Breast epithelium (tissue), 4 donors: ENCODE results near the gene HECTD1. TPM values are rescaled to one million over a fixed set of nuclear protein-coding genes. Genes with fewer than 3 reads are reported as not detected.
"Not testable (repeated sequence)": the region's sequence is repeated elsewhere in the genome, so short reads cannot be mapped to it uniquely, and the experiment has no call there.

Experiments
- DNase-seq, 2 donors: peaks; one replicate each; pipeline ENCODE4 v3.0.0-alpha.2; 2019; ENCODE audit warnings: low spot score in 2 of 2
- H3K27ac ChIP-seq, 2 donors: fragments of 200-600 bp; sonication (generic) in 1 of 2; one replicate each; pipeline ENCODE4 v1.5.1; 2016 to 2019; ENCODE audit warnings: mild to moderate bottlenecking in 1 of 2
- H3K27me3 ChIP-seq, 2 donors: fragments of 200-600 bp; sonication (generic) in 1 of 2; one replicate each; pipeline versions ENCODE4 v1.5.1 to v1.6.0; 2017 to 2019; ENCODE audit warnings: control low read depth in 1 of 2, mild to moderate bottlenecking in 1 of 2
- H3K36me3 ChIP-seq: fragments of 200-600 bp; one replicate; pipeline ENCODE4 v1.5.1; 2019
- H3K4me1 ChIP-seq, 2 donors: fragments of 200-600 bp; sonication (generic); one replicate each; pipeline ENCODE4 v1.5.1; 2016 to 2019; ENCODE audit warnings: control low read depth in 1 of 2
- H3K4me3 ChIP-seq, 3 donors: fragments of 200-600 bp; sonication (generic); 1 replicate in 2 of 3; 2 replicates in 1 of 3; pipeline ENCODE4 v1.5.1; 2016 to 2019; ENCODE audit warnings: mild to moderate bottlenecking in 3 of 3, moderate library complexity in 2 of 3
- H3K9me3 ChIP-seq, 2 donors: fragments of 200-600 bp; sonication (generic) in 1 of 2; one replicate each; pipeline ENCODE4 v1.5.1; 2016 to 2019; ENCODE audit warnings: control low read depth in 1 of 2
- CTCF ChIP-seq, 3 donors: fragments of 450-650 bp; IDR thresholded peaks; one replicate each; pipeline ENCODE4 v1.5.1; 2016 to 2017; ENCODE audit warnings: antibody characterized with exemption in 3 of 3, mild to moderate bottlenecking in 3 of 3, moderate library complexity in 3 of 3
- POLR2A ChIP-seq: fragments of 450-650 bp; IDR thresholded peaks from one replicate; pipeline ENCODE4 v1.6.1; 2016; ENCODE audit warnings: antibody characterized with exemption, mild to moderate bottlenecking, moderate library complexity
- POLR2AphosphoS5 ChIP-seq, 3 donors: sonication (generic); formaldehyde crosslinking; IDR thresholded peaks; one replicate each; pipeline ENCODE4 v1.6.1; 2017; ENCODE audit warnings: antibody characterized with exemption in 3 of 3
- intact Hi-C: fragments of 100-400 bp; cut with DNase I; formaldehyde crosslinking; loops from one replicate; pipeline ENCODE4 v1.15.1; 2023; ENCODE audit warnings: low total_unique reads
- total RNA-seq, 3 donors: library from RNA; depleted of rRNA; stranded (reverse); fragments of >200 nt; gene quantifications; one replicate each; pipeline ENCODE4 v1.1.0, GENCODE V29; 2016

HECTD1 gene
- 100 to 1,000 TPM; 242 to 276 (median 252) TPM for total RNA-seq

GRCh38 chr14:31207755-31208545, at the start of gene HECTD1:
Gene HECTD1, minus strand, starts transcription at chr14:31207793. Its CDS starts 1,857 bp downstream, at chr14:31205936.
- H3K36me3 ChIP-seq, result no peaks in the 10 kb centered on the region
- H3K27me3 ChIP-seq, result no peaks in the 10 kb centered on the region
- intact Hi-C loops, result no loop called here
- H3K27ac ChIP-seq, result peak within 1 kb of the TSS; percentile 99 to 100
- H3K4me1 ChIP-seq, result no peaks in the 10 kb centered on the region
- peak within 1 kb of the TSS; percentile 91 to 94 (median 93) for H3K4me3 ChIP-seq
- no peaks in the 10 kb centered on the region for H3K9me3 ChIP-seq
- DNase-seq, result peak; percentile 52 to 73
- TF ChIP-seq CTCF (IDR thresholded peaks at IDR 0.05) (peak in 2 of 3 donors; percentile 16 to 81), POLR2A (peak; percentile 43), POLR2AphosphoS5 (IDR thresholded peaks at IDR 0.05) (peak; percentile 77 to 83 (median 79))

- intact Hi-C loops, result no loop called here
- no peak overlapping the region for H3K27ac ChIP-seq
Measured at GRCh38 chr14:31257244-31257553, 49.6 kb upstream of the HECTD1 start.

GRCh38 chr14:31256534-31257243, 49.1 kb upstream of the HECTD1 start:
- intact Hi-C loops, result no loop called here
- Histone ChIP-seq H3K27me3 (no peaks in the 10 kb centered on the region), H3K27ac (no peak overlapping the region), H3K9me3 (no peaks in the 10 kb centered on the region), H3K4me1 (peaks cover 0 to under 1% of the 10 kb centered on the region in 2 donors), H3K36me3 (no peaks in the 10 kb centered on the region), H3K4me3 (no peak overlapping the region)
- no peak for DNase-seq
- TF ChIP-seq CTCF (IDR thresholded peaks at IDR 0.05) (no peak), POLR2AphosphoS5 (IDR thresholded peaks at IDR 0.05) (no peak), POLR2A (no peak)

More at GRCh38 chr14:31257244-31257553, 49.6 kb upstream of the HECTD1 start:
- H3K4me1 ChIP-seq, result peaks cover 0 to 6% of the 10 kb centered on the region in 2 donors
- DNase-seq, result no peak
- no peak overlapping the region for H3K4me3 ChIP-seq
- H3K27me3 ChIP-seq, result no peaks in the 10 kb centered on the region
- H3K9me3 ChIP-seq, result no peaks in the 10 kb centered on the region
- TF ChIP-seq POLR2A (no peak), POLR2AphosphoS5 (IDR thresholded peaks at IDR 0.05) (no peak), CTCF (IDR thresholded peaks at IDR 0.05) (no peak)
- no peaks in the 10 kb centered on the region for H3K36me3 ChIP-seq

- H3K4me3 ChIP-seq, H3K36me3 ChIP-seq, H3K4me1 ChIP-seq, H3K9me3 ChIP-seq, DNase-seq, intact Hi-C loops, H3K27me3 ChIP-seq, H3K27ac ChIP-seq: not testable (repeated sequence)
Measured at GRCh38 chr14:31255918-31256317, 48.3 kb upstream of the HECTD1 start.

GRCh38 chr14:31255286-31255685, 47.7 kb upstream of the HECTD1 start:
- Histone ChIP-seq H3K9me3 (no peaks in the 10 kb centered on the region), H3K4me1 (no peaks in the 10 kb centered on the region), H3K4me3 (no peak overlapping the region), H3K27me3 (no peaks in the 10 kb centered on the region), H3K27ac (no peak overlapping the region), H3K36me3 (no peaks in the 10 kb centered on the region)
- TF ChIP-seq POLR2AphosphoS5 (IDR thresholded peaks at IDR 0.05) (no peak), POLR2A (no peak), CTCF (IDR thresholded peaks at IDR 0.05) (no peak)
- DNase-seq, result no peak
- intact Hi-C loops, result no loop called here
